Measurements from ENCODE around the gene CMTM3.
"Not testable (repeated sequence)": the region's sequence is repeated elsewhere in the genome, so short reads cannot be mapped to it uniquely, and the experiment has no call there.

Gene CMTM3

DNA sequence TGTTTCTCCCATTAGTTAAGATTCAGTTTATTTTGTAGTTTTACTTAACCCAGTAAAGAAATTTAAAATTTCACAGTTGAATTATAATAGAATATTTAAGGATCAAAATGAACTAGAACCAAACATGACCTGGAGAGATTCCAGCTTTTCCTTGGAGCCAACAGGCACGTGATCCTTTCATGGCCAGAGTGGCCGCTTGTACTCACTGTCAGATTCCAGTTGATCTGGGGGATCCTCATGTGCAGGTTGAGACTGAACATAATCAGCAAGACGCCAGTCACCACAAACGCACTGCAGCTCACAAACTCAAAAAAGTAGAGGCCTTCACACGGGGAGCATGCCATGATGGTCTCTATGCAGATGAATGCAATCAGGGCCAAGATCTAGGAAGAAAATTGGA is 31.7 kb downstream of the CMTM3 start:
- no peak for DNase-seq (ENCODE audit: low spot score)

DNA sequence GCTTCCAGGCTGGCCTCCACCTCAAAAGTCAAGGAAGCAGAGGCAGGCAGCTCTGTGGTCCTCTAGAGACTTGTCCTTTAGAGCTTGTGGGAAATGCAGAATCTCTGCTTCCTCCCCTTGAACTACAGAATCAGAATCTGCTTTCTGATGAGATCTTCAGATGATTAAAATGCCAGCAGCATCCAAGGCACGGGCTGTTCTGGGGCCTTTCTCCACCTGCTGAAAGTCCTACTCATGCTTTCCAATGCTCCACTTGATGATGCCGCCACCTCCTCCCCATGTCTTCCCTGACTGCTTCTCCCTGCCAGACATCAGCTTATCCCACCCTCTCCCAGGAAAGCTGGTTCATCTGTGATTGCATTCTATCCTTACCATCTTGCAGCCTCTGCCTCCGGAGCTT is 33.3 kb downstream of the CMTM3 start:
- DNase-seq (ENCODE audit: low spot score): no peak

DNA sequence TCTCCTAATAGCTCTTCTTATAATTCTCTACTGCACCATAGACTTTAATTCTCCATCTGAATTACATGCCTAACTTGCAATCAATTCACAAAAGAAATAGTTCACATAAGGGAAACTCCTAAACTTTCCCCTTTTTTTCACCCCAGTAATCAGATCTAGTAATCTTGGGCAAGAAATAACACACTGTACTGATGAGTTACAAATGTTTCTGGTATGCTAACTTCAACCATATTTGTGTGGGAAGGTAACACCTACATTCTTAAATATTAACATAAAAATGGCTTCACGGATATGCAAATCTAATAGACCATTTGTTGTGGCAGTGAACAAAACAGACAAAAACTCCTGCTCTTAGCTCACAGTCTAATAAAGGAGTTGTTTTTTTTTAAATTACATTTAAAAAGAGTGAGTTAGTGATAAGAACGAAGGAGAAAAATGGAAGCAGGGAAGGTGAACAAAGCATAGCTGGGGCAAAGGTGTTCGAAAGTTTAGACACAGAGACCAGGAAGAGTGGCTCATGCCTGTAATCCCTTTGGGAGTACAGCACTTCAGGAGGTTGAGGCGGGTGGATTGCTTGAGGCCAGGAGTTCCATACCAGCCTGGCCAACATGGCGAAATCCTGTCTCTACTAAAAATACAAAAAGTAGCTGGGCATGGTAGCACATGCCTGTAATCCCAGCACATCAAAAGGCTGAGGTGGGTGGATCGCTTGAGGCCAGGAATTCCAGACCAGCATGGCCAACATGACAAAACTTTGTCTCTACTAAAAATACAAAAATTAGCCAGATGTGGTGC is 34.8 kb downstream of the CMTM3 start:
- no peak for DNase-seq (ENCODE audit: low spot score)

DNA sequence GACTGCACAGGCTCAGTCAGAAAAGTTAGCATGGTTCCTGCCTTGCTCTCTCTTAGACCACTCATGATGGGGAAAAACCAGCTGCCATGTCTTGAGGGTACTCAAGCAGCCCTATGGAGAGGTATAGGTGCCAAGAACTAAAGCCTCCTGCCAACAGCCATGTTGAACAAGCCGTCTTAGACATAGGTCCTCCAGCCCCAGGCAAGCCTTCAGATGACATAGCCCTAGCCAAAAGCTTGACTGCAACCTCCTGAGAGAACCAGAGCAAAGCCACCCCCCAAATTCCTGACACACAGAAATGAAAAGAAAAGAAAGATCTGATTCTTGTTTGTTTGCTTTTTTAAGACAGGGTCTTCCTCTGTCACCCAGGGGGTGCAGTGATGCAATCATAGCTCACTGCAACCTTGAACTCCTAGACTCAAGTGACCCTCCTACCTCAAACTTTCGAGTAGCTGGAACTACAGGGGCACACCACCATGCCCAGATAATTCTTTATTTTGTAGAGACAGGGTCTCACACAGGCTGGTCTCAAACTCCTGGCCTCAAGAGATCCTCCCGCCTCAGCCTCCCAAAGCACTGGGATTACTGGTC is 36.3 kb downstream of the CMTM3 start:
- no peak for DNase-seq (ENCODE audit: low spot score)

DNA sequence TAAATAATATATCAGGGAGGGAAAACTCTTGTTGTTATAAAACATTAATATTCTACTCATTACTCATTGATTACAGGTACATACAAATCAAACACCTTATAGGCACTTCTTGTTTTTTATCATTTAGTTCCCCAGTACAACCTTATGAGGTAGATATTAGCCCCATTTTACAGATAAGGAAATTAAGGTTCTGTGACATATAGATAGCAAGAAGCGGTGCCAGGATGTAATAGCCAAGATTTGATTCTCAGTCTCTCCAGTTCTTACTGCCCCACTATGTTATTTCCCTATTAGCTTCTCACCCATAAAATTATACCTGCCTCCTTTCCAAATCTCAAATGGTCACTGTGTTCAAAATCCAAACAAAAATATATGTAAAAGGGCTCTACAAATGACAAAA is 36.9 kb downstream of the CMTM3 start:
- no peak for DNase-seq (ENCODE audit: low spot score)

DNA sequence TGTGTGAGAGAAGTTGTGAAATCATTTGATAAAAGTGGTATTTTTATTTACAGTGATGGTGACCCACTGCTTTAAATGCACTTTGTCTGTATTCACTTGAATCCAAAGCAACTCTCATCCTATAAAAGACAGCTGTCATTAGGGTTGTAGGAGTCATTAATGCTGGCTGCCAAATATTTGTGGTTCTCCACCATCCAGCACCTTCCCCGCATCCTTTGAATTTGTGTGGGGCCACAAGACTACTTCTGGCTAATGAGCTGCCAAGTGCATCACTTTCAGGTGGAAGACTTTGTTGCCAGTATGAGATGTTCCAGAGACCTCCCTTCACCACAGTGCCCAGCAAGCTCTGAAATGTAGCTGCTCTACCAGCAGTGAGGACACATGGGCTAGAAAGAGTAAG is 43.4 kb downstream of the CMTM3 start:
- no peak for DNase-seq (ENCODE audit: low spot score)

DNA sequence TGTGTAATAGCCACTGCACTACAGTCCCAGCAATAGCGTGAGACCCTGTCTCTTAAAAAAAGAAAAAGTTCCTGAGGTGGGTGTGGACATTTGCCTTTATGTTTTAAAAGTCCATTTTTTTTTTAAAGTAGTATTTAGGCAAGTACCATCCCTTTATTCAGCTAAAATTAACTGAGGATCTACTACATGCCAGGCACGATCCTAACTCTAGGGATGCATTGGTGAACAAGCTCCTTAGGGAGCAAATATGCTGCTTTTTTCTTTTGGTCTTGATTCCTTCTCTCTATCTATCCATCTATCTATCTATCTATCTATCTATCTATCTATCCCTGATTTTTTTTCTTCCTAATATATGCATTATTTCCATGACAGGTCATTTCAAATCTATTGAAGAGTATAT is 44.7 kb downstream of the CMTM3 start:
- no peak for DNase-seq (ENCODE audit: low spot score)

DNA sequence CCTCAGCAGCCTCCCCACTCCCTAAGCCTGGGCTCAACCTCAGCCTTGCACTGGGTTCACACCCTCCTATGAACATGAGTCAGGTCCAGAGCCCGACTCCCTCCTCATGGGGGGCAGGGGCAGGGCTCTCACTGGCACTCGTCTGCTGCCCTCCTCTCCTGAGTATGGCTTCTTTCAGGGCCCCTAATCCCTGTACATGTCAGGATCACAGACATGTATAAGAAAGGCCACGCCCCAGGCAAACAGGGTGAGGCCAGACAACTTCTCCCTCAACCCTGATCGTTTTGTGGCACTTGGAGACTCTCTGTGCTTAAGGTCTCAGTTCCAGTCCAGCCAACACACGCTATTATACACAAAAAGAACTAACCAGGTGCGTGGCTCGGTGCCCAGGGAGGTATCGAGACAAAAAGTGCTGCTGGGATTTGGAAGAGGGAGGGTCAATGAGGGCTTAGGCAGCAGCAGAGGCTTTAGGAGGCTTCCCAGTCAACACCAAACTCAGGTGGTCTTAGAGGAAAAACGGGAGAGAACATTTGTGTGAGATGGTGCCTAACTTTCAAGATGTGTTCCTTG is 45.2 kb downstream of the CMTM3 start:
- no peak for DNase-seq (ENCODE audit: low spot score)

DNA sequence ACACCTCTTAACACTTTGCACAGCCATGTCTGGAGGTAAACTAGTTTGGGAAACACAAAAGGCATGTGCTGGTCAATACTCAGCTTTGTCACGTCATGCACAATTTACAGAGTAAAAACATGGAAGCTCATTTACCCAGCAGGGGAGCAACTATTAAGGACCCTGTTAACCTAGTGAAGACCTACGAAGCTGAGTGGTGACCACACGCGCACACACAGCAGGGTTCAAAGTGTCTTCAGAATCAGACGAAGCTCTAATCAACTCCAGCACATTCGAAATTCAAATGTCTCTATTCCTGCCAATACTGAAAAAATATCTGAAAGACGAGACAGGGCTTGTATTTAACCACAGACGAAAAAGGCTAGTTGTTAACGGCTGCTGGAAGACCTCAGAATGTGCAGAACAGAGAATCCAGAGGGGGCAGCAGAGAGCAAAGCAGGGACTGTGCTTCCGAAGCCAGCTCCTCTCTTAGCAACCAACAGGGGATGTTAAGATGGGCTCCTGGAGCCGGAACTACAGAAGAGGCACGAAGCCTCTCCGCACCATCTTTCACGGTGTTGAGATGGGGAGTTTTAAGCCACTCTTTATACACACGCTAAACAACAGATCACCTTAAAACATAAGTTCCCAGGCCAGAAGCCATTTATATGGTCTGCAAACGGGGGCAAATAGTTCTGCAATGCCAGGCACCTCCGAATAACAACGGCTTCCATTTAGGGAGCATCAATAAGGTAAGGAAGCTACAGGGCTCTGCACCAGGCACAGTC is 46.4 kb downstream of the CMTM3 start:
- peak; percentile 50 for DNase-seq (ENCODE audit: low spot score)

DNA sequence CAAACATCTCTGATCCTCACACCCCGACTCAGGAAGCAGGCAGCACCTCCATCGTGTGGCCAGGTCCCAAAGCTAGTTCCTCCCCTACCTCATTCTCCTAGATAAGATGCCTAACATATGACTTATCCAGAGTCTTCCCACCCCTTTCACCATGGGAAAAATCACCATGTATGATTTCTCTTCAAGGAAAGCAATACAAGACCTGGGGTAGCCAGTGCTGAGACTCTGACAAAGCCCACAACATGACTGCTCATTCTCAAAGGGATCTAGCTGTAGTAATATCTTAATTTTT is 46.9 kb downstream of the CMTM3 start:
- no peak for DNase-seq (ENCODE audit: low spot score)

DNA sequence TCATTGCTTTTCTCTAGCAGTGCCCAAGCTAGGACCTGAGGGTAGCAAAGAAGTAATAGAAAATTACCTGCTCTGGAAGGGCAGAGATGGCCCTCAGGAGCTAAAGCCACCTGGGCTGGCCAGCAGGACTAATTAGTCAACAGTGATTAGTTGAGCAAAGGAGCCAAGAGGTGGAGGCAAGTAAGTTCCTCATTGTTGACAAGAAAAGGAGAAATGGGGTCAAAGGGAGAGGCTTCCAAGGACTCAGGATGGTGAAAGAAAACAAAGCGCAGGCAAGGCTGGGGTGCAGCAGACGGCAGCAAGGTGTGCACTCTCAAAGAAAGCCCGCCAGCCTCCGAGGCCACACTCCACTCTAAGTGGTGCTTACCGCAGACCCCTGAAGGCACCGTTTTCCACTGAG is 47.5 kb downstream of the CMTM3 start:
- no peak for DNase-seq (ENCODE audit: low spot score)

DNA sequence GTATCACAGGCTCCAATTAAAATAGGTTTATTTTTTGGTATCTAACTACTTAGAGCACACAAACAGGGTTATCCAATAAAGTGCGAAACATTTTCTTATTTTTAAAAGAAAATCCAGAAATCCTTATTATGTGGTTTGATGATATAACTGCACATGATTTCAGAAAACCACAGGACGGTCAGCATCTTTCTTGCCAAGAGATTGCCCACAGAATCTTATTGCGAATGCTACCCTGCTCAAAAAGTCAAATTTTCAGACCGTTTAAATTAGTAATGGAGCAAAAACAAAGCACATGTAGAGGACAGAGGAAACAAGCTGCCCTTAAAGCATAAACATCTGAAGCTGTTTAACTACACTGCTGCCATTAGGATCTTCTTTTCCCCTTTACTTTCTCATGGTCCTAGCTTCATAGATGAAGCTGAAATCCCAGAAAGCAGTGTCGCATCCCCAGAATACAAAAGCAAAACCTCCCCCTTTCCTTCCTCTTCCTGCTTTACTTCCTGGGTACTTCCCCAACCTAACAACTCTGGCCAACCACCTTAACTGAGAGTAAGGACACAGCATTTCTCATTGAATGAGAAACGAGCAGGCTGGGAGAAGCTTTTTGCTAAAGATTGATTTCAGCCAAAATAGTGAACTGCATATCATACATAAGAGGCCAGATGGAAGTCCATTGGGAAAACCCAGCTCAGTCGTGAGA is 48.3 kb downstream of the CMTM3 start:
- no peak for DNase-seq (ENCODE audit: low spot score)

DNA sequence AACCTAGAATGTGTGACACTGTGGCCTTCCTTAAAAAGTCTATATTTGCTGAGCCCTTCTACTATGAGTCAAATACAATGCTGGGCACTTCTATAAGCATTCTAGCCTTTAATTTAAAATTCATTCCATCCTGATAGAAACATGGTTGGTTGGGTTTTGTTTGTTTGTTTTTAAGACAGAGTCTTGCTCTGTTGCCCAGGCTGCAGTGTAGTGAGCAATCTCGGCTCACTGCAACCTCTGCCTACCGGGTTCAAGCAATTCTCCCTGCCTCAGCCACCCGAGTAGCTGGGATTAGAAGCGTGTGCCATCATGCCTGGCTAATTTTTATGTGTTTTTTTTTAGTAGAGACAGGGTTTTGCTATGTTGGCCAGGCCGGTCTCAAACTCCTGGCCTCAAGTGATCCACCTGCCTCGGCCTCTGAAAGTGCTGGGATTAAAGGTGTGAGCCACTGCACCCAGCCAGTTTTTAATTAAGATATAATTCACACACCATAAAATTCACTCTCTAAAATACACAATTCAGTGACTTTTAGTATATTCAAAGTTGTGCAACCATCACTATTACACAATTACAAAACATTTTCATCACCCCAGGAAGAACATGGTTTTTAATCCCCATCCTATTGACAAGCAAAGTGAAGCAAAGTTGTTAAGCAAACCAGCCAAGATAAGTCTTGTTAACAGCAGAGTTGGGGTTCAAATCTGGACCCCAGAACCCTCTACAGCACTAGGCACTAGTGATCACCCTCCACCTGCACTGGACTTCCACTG is 49.3 kb downstream of the CMTM3 start:
- no peak for DNase-seq (ENCODE audit: low spot score)

DNA sequence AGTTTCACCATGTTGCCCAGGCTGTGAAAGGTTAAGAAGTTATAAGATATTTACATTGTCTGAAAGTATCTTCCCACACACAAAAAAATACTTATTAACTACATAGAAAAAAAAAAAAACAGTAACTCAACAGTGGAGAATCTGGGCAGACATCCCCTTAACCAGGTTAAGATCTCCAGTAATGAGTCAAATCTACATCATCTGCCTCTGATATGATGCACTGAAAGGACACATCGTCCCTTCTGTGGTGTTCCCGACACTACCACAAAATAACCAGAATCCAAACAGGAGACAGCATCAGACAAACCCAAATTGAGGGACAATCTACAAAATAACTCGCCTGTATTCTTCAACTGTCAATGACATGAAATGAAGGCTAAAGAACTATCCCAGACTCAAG is 52.0 kb downstream of the CMTM3 start:
- no peak for DNase-seq (ENCODE audit: low spot score)

DNA sequence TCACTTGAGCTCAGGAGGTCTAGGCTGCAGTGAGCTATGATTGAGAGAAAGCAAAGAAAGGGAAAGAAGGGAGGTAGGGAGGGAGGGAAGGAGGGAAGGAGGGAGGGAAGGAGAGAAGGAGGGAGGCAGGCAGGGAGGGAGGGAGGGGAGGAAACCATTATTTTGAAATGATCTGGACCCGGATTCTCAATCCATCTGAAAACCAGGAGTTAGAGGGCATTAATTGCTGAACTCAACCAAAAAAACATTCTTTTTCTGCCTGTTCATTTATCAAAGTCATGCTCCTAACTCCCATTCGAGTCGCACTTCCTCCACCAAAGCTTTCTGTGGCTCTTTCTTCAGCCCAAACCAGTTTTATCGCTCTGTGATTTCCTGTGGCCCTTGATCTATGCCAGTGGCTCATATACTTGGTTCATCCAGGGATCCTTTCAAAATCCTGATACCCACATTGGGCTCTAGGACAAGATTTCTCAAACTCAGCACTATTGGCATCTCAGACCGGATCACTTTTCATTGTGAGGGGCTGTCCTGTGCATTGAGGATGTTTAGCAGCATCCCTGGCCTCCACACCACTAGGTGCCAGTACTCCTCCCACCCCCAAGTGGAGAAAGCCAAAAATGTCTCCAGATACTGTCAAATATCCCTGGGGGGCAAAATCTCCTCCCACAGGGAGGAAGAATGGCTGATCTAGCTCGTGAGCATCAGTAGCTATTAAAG is 53.8 kb downstream of the CMTM3 start:
- no peak for DNase-seq (ENCODE audit: low spot score)

DNA sequence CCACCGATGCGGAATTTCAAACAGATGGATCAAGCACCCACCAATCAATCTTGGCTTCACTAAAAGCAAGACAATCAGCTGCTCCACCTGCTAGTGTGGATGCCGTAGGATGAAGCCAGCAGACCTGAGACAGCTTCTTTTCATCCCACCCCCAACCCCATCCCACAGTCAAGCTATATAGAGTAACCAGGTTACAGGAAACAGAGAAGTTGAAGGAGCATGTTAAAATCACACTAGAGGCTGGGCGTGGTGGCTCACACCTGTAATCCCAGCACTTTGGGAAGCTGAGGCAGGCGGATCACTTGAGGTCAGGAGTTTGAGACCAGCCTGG is 54.3 kb downstream of the CMTM3 start:
- no peak for DNase-seq (ENCODE audit: low spot score)

DNA sequence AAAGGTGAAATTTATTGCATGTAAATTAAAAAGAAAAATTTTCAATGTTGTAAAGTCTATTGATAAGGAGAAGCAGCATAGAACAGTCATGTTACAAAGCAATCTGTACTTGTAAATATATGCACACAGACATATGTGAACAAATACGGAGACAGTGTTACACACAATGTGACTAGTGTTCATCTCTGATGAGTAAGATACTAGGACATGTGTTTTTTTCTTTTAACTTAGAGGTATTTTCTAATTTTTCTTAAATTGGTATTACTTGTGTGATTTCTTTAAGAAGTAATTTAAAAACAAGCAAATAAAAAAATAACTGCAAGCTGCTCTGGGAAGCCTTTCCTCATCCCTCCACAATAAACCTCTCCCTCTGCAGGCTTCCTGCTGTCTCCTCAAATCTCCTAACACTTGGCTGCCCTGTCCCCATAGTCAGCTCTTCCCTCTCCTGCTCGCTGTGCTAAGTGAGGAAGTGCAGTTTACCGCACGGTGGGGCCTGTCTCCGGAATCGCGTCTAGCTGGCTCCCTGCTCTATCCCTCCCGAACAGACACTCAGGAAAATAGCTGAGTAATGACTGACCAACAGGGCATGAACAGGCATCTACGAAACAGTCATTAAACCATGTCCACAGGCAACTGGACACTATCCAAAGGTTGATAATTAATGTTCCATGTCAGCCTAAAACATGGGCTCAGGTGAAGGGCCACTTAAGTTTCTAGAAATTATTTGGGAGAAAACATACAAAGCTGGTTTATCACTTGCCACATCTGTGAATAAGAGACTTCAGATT is 56.1 kb downstream of the CMTM3 start:
- DNase-seq (ENCODE audit: low spot score): no peak

DNA sequence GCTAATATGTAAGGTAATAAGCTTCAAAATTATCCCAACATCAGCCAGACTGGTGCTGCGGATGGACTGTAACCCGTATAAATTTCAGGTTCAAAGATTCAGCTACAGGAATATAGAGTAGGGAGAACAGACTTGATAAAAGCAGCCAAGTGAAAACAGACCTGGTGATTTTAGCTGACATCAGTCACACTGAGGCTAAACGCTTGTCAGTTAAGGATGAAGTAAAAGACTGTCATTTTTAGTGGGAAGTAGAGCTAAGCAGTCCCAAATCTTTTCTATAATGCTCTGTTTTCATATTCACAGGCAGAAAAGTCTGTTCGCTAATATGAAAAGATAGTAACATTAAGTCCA is 56.7 kb downstream of the CMTM3 start:
- DNase-seq (ENCODE audit: low spot score): no peak

DNA sequence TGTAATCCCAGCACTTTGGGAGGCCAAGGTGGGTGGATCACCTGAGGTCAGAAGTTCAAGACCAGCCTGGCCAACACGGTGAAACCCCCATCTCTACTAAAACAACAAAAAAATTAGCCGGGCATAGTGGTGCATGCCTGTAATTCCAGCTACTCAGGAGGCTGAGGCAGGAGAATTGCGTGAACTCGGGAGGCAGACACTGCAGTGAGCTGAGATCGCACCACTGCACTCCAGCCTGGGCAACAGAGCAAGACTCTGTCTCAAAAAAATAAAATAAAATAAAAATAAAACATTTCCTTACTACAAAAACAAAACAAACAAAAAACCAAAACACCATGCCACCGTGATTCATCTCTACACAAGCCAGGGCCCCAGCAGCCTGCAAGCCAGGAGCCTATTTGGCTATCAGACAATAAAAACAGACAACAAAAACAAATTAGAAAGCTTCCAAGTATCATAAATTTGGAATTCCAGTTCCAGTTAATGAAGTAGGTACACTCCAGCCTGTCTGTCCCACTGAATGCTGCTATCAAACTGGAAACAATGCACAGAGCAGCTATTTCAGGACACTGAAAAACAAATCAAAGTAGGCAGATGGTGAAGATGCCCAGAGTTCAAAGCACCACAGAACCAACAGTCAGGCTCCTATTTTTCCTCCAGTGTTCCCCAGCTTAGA is 57.3 kb downstream of the CMTM3 start:
- not testable (repeated sequence) for DNase-seq (ENCODE audit: low spot score)
